ENCODE results near the gene NCOR2.
"Not testable (repeated sequence)": the region's sequence is repeated elsewhere in the genome, so short reads cannot be mapped to it uniquely, and the experiment has no call there.

Gene NCOR2

GRCh38 chr12:124592481-124593160 lies 25.2 kb upstream of the NCOR2 start:
- no peak for FAIRE-seq
- no peak for TF ChIP-seq CTCF (IDR thresholded peaks at IDR 0.05; ENCODE audit: insufficient read depth, missing control alignments)

GRCh38 chr12:124592050-124592449 lies 24.6 kb upstream of the NCOR2 start:
- no peak for DNase-seq (ENCODE audit: insufficient read length, low spot score)
- no peak for TF ChIP-seq CTCF (IDR thresholded peaks at IDR 0.05; ENCODE audit: insufficient read depth, missing control alignments)
- no peak for FAIRE-seq

More at GRCh38 chr12:124592481-124593160, 25.2 kb upstream of the NCOR2 start:
- DNase-seq (ENCODE audit: insufficient read length, low spot score), result no peak

DNA sequence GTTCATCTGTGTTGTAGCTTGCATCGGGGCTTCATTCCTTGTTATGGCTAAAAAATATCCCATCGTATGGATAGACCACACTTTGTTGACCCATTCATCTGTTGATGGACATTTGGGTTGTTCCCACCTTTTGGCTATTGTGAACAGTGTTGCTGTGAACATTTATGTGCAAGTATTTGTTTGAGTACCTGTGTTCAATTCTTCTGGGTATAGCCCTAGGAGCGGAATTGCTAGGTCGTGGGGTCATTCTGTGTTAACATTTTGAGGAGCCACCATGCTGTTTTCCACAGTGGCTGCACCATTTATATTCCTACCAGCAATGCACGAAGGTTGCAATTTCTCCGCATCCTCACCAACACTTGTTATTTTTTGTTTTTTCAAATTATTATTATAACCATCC lies 23.0 kb upstream of the NCOR2 start:
- TF ChIP-seq CTCF (IDR thresholded peaks at IDR 0.05; ENCODE audit: insufficient read depth, missing control alignments), result no peak
- FAIRE-seq (no peak), DNase-seq (ENCODE audit: insufficient read length, low spot score) (no peak)

DNA sequence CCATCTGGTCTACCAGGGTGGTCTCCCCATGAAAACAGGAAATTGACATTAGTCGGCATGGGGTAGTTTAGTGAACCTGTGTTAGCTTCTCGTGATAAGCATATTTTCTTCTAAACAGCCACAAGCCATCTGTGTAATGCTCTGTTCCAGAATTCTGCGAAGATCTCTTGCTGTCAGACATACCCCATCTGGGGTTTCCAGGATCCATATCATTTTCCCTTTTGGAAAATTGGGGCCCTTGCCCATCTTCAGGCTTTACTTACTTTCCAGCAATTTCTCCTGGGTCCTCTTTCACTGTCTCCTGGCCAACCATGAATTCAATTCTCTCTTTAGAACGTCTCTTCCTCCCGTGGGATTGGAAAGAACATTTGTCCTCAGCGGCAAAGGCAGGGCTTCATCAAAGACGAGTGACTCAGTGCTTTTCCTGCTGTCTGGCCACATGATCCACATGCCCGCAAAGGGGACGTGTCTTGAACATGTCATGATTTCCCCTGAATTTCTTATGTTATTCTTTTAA lies 21.4 kb upstream of the NCOR2 start:
- DNase-seq (ENCODE audit: insufficient read length, low spot score), result no peak
- FAIRE-seq, result no peak
- no peak for TF ChIP-seq CTCF (IDR thresholded peaks at IDR 0.05; ENCODE audit: insufficient read depth, missing control alignments)

GRCh38 chr12:124588018-124588634 lies 20.7 kb upstream of the NCOR2 start:
- FAIRE-seq (no peak), DNase-seq (ENCODE audit: insufficient read length, low spot score) (no peak)
- no peak for TF ChIP-seq CTCF (IDR thresholded peaks at IDR 0.05; ENCODE audit: insufficient read depth, missing control alignments)

- no peak for TF ChIP-seq CTCF (IDR thresholded peaks at IDR 0.05; ENCODE audit: insufficient read depth, missing control alignments)
- no peak for DNase-seq (ENCODE audit: insufficient read length, low spot score)
- no peak for FAIRE-seq
Measured at GRCh38 chr12:124586756-124587155, 19.3 kb upstream of the NCOR2 start.

DNA sequence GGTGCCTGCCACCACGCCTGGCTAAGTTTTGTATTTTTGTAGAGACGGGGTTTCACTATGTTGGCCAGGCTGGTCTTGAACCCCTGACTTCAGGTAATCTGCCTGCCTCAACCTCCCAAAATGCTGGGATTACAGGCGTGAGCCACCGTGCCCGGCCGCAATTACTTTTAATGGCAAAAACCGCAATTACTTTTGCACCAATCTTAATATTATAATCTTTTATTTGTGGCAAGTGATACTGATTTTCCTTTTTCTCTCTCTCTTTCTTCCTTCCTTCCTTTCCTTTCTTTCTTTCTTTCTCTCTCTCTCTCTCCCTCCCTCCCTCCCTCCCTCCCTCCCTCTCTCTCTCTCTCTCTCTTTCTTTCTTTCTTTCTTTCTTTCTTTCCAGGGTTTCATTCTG lies 17.1 kb upstream of the NCOR2 start:
- FAIRE-seq; DNase-seq (ENCODE audit: insufficient read length, low spot score): not testable (repeated sequence)

Measured in D721Med (cell line).